CD8-positive, alpha-beta memory T cell (primary cell): ENCODE measurements around the gene CD99L2. TPM values are rescaled to one million over a fixed set of nuclear protein-coding genes. Genes with fewer than 3 reads are reported as not detected.

ENCODE experiments used
- CTCF ChIA-PET: fragments of 350-600 bp; sonication (Branson Sonifier 250); formaldehyde crosslinking; loops from one replicate; lab custom pipeline; 2021; ENCODE audit warnings: antibody characterized with exemption; lab: Charles Lee
- POLR2A ChIA-PET: fragments of 350-600 bp; sonication (Branson Sonifier 250); formaldehyde crosslinking; loops from one replicate; lab custom pipeline; 2021; ENCODE audit warnings: antibody characterized with exemption; lab: Charles Lee
- DNase-seq, 5 donors: peaks; one replicate each; pipeline versions ENCODE4 v3.0.0 to v3.0.0-alpha.2; 2020 to 2022; ENCODE audit warnings: mixed read lengths in 1 of 5
- H3K27ac ChIP-seq: one replicate; pipeline ENCODE4 v1.7.0; 2013; ENCODE audit warnings: low read depth, mild to moderate bottlenecking, low read length, moderate library complexity
- H3K27me3 ChIP-seq: 2 replicates; pipeline ENCODE4 v1.7.0; 2013; ENCODE audit warnings: low read length, mild to moderate bottlenecking; ENCODE audit not compliant: insufficient read depth, poor library complexity, severe bottlenecking
- H3K36me3 ChIP-seq: 2 replicates; pipeline ENCODE4 v1.7.0; 2013; ENCODE audit warnings: mild to moderate bottlenecking, low read length, moderate library complexity; ENCODE audit not compliant: insufficient read depth
- H3K4me1 ChIP-seq: 2 replicates; pipeline ENCODE4 v1.7.0; 2013; ENCODE audit warnings: mild to moderate bottlenecking, low read length, moderate library complexity; ENCODE audit not compliant: insufficient read depth
- H3K4me3 ChIP-seq: 2 replicates; pipeline ENCODE4 v1.7.0; 2013; ENCODE audit warnings: mild to moderate bottlenecking, low read length
- H3K9me3 ChIP-seq: 2 replicates; pipeline ENCODE4 v1.7.0; 2013; ENCODE audit warnings: mild to moderate bottlenecking, low read length
- H3K27ac Mint-ChIP-seq, 8 donors: one replicate each; pipeline ENCODE4 v1.8.0; 2020 to 2021; ENCODE audit warnings: mixed read lengths in 8 of 8, mild to moderate bottlenecking in 6 of 8, inconsistent platforms in 3 of 8, moderate library complexity in 3 of 8
- H3K27me3 Mint-ChIP-seq, 2 donors: one replicate each; pipeline ENCODE4 v1.8.0; 2020 to 2021; ENCODE audit warnings: mixed read lengths in 2 of 2, mild to moderate bottlenecking in 1 of 2, moderate library complexity in 1 of 2
- H3K36me3 Mint-ChIP-seq, 3 donors: one replicate each; pipeline ENCODE4 v1.8.0; 2020 to 2021; ENCODE audit warnings: mixed read lengths in 3 of 3, inconsistent platforms in 1 of 3, mild to moderate bottlenecking in 1 of 3
- H3K4me1 Mint-ChIP-seq, 3 donors: one replicate each; pipeline ENCODE4 v1.8.0; 2020 to 2021; ENCODE audit warnings: mixed read lengths in 3 of 3, inconsistent platforms in 1 of 3, mild to moderate bottlenecking in 1 of 3
- H3K4me3 Mint-ChIP-seq, 7 donors: one replicate each; pipeline ENCODE4 v1.8.0; 2020 to 2021; ENCODE audit warnings: mixed read lengths in 7 of 7, mild to moderate bottlenecking in 6 of 7, moderate library complexity in 4 of 7, inconsistent platforms in 2 of 7
- H3K9me3 Mint-ChIP-seq, 5 donors: one replicate each; pipeline ENCODE4 v1.8.0; 2020 to 2022; ENCODE audit warnings: mixed read lengths in 5 of 5, mild to moderate bottlenecking in 3 of 5, moderate library complexity in 2 of 5, inconsistent platforms in 1 of 5
- polyA plus RNA-seq: library from polyadenylated mRNA; unstranded; fragments of 300-500 nt; fragmentation: Illumina TruSeq; gene quantifications from one replicate; pipeline ENCODE4 v1.2.3, GENCODE V29; 2021
- total RNA-seq, 2 experiments: library from RNA; stranded (reverse); gene quantifications; one replicate each; pipeline ENCODE4 v1.2.3, GENCODE V29; 2021

The CD99L2 gene
- total and polyA plus RNA-seq, 3 experiments from 2014 or later = 13.7 to 15.9 (median 14.7) TPM

GRCh38 chrX:150762258-150763165, 136.0 kb downstream of the CD99L2 start:
- Histone ChIP-seq H3K27ac (no peak overlapping the region), H3K9me3 (no peaks in the 10 kb centered on the region), H3K4me3 (no peak overlapping the region), H3K4me1 (no peaks in the 10 kb centered on the region), H3K27me3 (no peaks in the 10 kb centered on the region), H3K36me3 (no peaks in the 10 kb centered on the region)
- ChIA-PET CTCF (interaction anchor here (2.2 kb wide), 1 partner anchor 10 kb away, joined by 7 read pairs; no protein-coding TSS in a partner anchor), POLR2A (no interaction called here)
- H3K4me3 Mint-ChIP-seq = peak overlapping the region in 1 of 7 donors; percentile 59
- H3K9me3 Mint-ChIP-seq = no peaks in the 10 kb centered on the region
- H3K36me3 Mint-ChIP-seq = peaks cover 0 to 50% (median 2%) of the 10 kb centered on the region in 3 donors
- H3K4me1 Mint-ChIP-seq = no peaks in the 10 kb centered on the region
- peaks cover 0 to 5% of the 10 kb centered on the region in 2 donors for H3K27me3 Mint-ChIP-seq
- DNase-seq = no peak
- no peak overlapping the region for H3K27ac Mint-ChIP-seq

- CTCF ChIA-PET = interaction anchor here (1.0 kb wide), 1 partner anchor 10 kb away, joined by 6 read pairs; no protein-coding TSS in a partner anchor
- H3K4me3 Mint-ChIP-seq = no peak overlapping the region
- H3K4me1 ChIP-seq = no peaks in the 10 kb centered on the region
- H3K27ac ChIP-seq = no peak overlapping the region
- H3K27ac Mint-ChIP-seq = no peak overlapping the region
- no peak for DNase-seq
- H3K36me3 ChIP-seq = no peaks in the 10 kb centered on the region
- no peak overlapping the region for H3K4me3 ChIP-seq
- no peaks in the 10 kb centered on the region for H3K9me3 Mint-ChIP-seq
- peaks cover 0 to 57% (median 3%) of the 10 kb centered on the region in 3 donors for H3K36me3 Mint-ChIP-seq
- H3K27me3 ChIP-seq = no peaks in the 10 kb centered on the region
- H3K9me3 ChIP-seq = no peaks in the 10 kb centered on the region
- H3K4me1 Mint-ChIP-seq = no peaks in the 10 kb centered on the region
- POLR2A ChIA-PET = no interaction called here
- H3K27me3 Mint-ChIP-seq = peaks cover 0 to 5% of the 10 kb centered on the region in 2 donors
Observed at GRCh38 chrX:150761819-150762216, 136.7 kb downstream of the CD99L2 start.

- Mint-ChIP-seq H3K36me3 (peaks cover 0 to 59% (median 3%) of the 10 kb centered on the region in 3 donors), H3K9me3 (no peaks in the 10 kb centered on the region), H3K4me3 (no peak overlapping the region), H3K27me3 (peaks cover 0 to 5% of the 10 kb centered on the region in 2 donors), H3K27ac (peak overlapping the region in 1 of 8 donors; percentile 55), H3K4me1 (no peaks in the 10 kb centered on the region)
- Histone ChIP-seq H3K27ac (no peak overlapping the region), H3K4me3 (no peak overlapping the region), H3K9me3 (no peaks in the 10 kb centered on the region), H3K4me1 (no peaks in the 10 kb centered on the region), H3K36me3 (no peaks in the 10 kb centered on the region), H3K27me3 (no peaks in the 10 kb centered on the region)
- ChIA-PET CTCF (interaction anchor here (1.0 kb wide), 1 partner anchor 10 kb away, joined by 6 read pairs; no protein-coding TSS in a partner anchor), POLR2A (no interaction called here)
- no peak for DNase-seq
Observed at GRCh38 chrX:150761176-150761818, 137.2 kb downstream of the CD99L2 start.

- Mint-ChIP-seq H3K27ac (peak overlapping the region in 1 of 8 donors; percentile 71), H3K9me3 (no peaks in the 10 kb centered on the region), H3K36me3 (peaks cover 0 to 67% (median 6%) of the 10 kb centered on the region in 3 donors), H3K4me1 (peaks cover 4 to 8% (median 7%) of the 10 kb centered on the region in 3 donors), H3K4me3 (no peak overlapping the region), H3K27me3 (peaks cover 0 to 5% of the 10 kb centered on the region in 2 donors)
- ChIA-PET CTCF (no interaction called here), POLR2A (no interaction called here)
- H3K9me3 ChIP-seq = no peaks in the 10 kb centered on the region
- no peaks in the 10 kb centered on the region for H3K27me3 ChIP-seq
- no peaks in the 10 kb centered on the region for H3K4me1 ChIP-seq
- no peak overlapping the region for H3K27ac ChIP-seq
- no peaks in the 10 kb centered on the region for H3K36me3 ChIP-seq
- H3K4me3 ChIP-seq = no peak overlapping the region
- no peak for DNase-seq
Observed at GRCh38 chrX:150759568-150760416, 138.7 kb downstream of the CD99L2 start.

- Histone ChIP-seq H3K4me3 (no peak overlapping the region), H3K27ac (no peak overlapping the region), H3K36me3 (no peaks in the 10 kb centered on the region), H3K9me3 (no peaks in the 10 kb centered on the region), H3K4me1 (no peaks in the 10 kb centered on the region), H3K27me3 (no peaks in the 10 kb centered on the region)
- POLR2A ChIA-PET = no interaction called here
- CTCF ChIA-PET = interaction anchor here (1.3 kb wide), 1 partner anchor 74 kb away, joined by 3 read pairs; no protein-coding TSS in a partner anchor
- no peak for DNase-seq
- H3K27me3 Mint-ChIP-seq = no peaks in the 10 kb centered on the region
- peaks cover 0 to 67% (median 6%) of the 10 kb centered on the region in 3 donors for H3K36me3 Mint-ChIP-seq
- no peak overlapping the region for H3K4me3 Mint-ChIP-seq
- peak overlapping the region in 3 of 8 donors; percentile 12 to 74 (median 68) for H3K27ac Mint-ChIP-seq
- H3K9me3 Mint-ChIP-seq = no peaks in the 10 kb centered on the region
- H3K4me1 Mint-ChIP-seq = peaks cover 7 to 17% (median 12%) of the 10 kb centered on the region in 3 donors
Observed at GRCh38 chrX:150757371-150757770, 141.1 kb downstream of the CD99L2 start.

- H3K9me3 Mint-ChIP-seq = no peaks in the 10 kb centered on the region
- Histone ChIP-seq H3K4me3 (no peak overlapping the region), H3K36me3 (no peaks in the 10 kb centered on the region), H3K4me1 (no peaks in the 10 kb centered on the region), H3K9me3 (no peaks in the 10 kb centered on the region), H3K27ac (no peak overlapping the region), H3K27me3 (no peaks in the 10 kb centered on the region)
- H3K27me3 Mint-ChIP-seq = no peaks in the 10 kb centered on the region
- H3K36me3 Mint-ChIP-seq = peaks cover 0 to 77% (median 9%) of the 10 kb centered on the region in 3 donors
- H3K4me3 Mint-ChIP-seq = no peak overlapping the region
- ChIA-PET POLR2A (no interaction called here), CTCF (interaction anchor here (1.2 kb wide), 1 partner anchor 18 kb away, joined by 3 read pairs; no protein-coding TSS in a partner anchor)
- peaks cover 7 to 17% (median 12%) of the 10 kb centered on the region in 3 donors for H3K4me1 Mint-ChIP-seq
- DNase-seq = no peak
- peak overlapping the region in 1 of 8 donors; percentile 14 for H3K27ac Mint-ChIP-seq
Observed at GRCh38 chrX:150753968-150754367, 144.5 kb downstream of the CD99L2 start.

- no peaks in the 10 kb centered on the region for H3K4me1 ChIP-seq
- H3K36me3 Mint-ChIP-seq = peaks cover 0 to 78% (median 9%) of the 10 kb centered on the region in 3 donors
- H3K4me3 ChIP-seq = no peak overlapping the region
- no peak overlapping the region for H3K27ac ChIP-seq
- DNase-seq = no peak
- ChIA-PET CTCF (no interaction called here), POLR2A (no interaction called here)
- no peaks in the 10 kb centered on the region for H3K9me3 ChIP-seq
- H3K27me3 Mint-ChIP-seq = no peaks in the 10 kb centered on the region
- H3K27ac Mint-ChIP-seq = peak overlapping the region in 1 of 8 donors; percentile 14
- H3K36me3 ChIP-seq = no peaks in the 10 kb centered on the region
- H3K27me3 ChIP-seq = no peaks in the 10 kb centered on the region
- no peaks in the 10 kb centered on the region for H3K9me3 Mint-ChIP-seq
- peaks cover 7 to 17% (median 12%) of the 10 kb centered on the region in 3 donors for H3K4me1 Mint-ChIP-seq
- no peak overlapping the region for H3K4me3 Mint-ChIP-seq
Observed at GRCh38 chrX:150753357-150753756, 145.1 kb downstream of the CD99L2 start.
